Activated T-helper 17 cell treated with anti-CD3 and anti-CD28 coated beads, Interleukin-2, amount 50 U/mL, for 72 hours (primary cell): ENCODE results near the gene SLC16A10. TPM values are rescaled to one million over a fixed set of nuclear protein-coding genes. Genes with fewer than 3 reads are reported as not detected.
A peak's percentile ranks its signal among the peaks of the same experiment; 100 is the strongest.
"Not testable (repeated sequence)": the region's sequence is repeated elsewhere in the genome, so short reads cannot be mapped to it uniquely, and the experiment has no call there.

Experiments
- ATAC-seq: fragments of 150-1000 bp; cut with Tn5 transposase; replicated peaks from 2 replicates; pipeline ENCODE4 v1.10.0; 2021; ENCODE audit warnings: mild to moderate bottlenecking, moderate library complexity
- H3K27ac Mint-ChIP-seq: one replicate; pipeline ENCODE4 v1.8.0; 2022; ENCODE audit warnings: mixed read lengths
- H3K27me3 Mint-ChIP-seq: one replicate; pipeline ENCODE4 v1.8.0; 2022; ENCODE audit warnings: mixed read lengths
- H3K36me3 Mint-ChIP-seq: one replicate; pipeline ENCODE4 v1.8.0; 2022; ENCODE audit warnings: low read depth, mild to moderate bottlenecking, mixed read lengths
- H3K4me1 Mint-ChIP-seq: one replicate; pipeline ENCODE4 v1.8.0; 2022; ENCODE audit warnings: mixed read lengths
- H3K4me3 Mint-ChIP-seq: one replicate; pipeline ENCODE4 v1.8.0; 2022; ENCODE audit warnings: mild to moderate bottlenecking, mixed read lengths
- H3K9me3 Mint-ChIP-seq: one replicate; pipeline ENCODE4 v1.8.0; 2022; ENCODE audit warnings: mixed read lengths
- total RNA-seq, 2 donors: library from RNA; stranded (reverse); gene quantifications; one replicate each; pipeline ENCODE4 v1.2.3, GENCODE V29; 2022

The SLC16A10 gene
- total RNA-seq, 2 donors from 2014 or later, result 2.1 to 3.8 TPM

GRCh38 chr6:111176038-111176759 lies 88.9 kb downstream of the SLC16A10 start:
- ATAC-seq, result no peak
- H3K36me3 Mint-ChIP-seq, result no peaks in the 10 kb centered on the region
- H3K4me1 Mint-ChIP-seq, result peaks cover 5% of the 10 kb centered on the region
- H3K27ac Mint-ChIP-seq, result no peak overlapping the region
- H3K27me3 Mint-ChIP-seq, result no peaks in the 10 kb centered on the region
- H3K9me3 Mint-ChIP-seq, result no peaks in the 10 kb centered on the region
- no peak overlapping the region for H3K4me3 Mint-ChIP-seq

GRCh38 chr6:111176760-111177099 lies 89.4 kb downstream of the SLC16A10 start:
- Mint-ChIP-seq H3K36me3 (no peaks in the 10 kb centered on the region), H3K27ac (no peak overlapping the region), H3K4me3 (no peak overlapping the region), H3K27me3 (no peaks in the 10 kb centered on the region), H3K9me3 (no peaks in the 10 kb centered on the region), H3K4me1 (peaks cover 5% of the 10 kb centered on the region)
- no peak for ATAC-seq

- H3K27ac Mint-ChIP-seq, result no peak overlapping the region
- no peaks in the 10 kb centered on the region for H3K27me3 Mint-ChIP-seq
- peaks cover 5% of the 10 kb centered on the region for H3K4me1 Mint-ChIP-seq
- H3K9me3 Mint-ChIP-seq, result no peaks in the 10 kb centered on the region
- H3K4me3 Mint-ChIP-seq, result no peak overlapping the region
- no peaks in the 10 kb centered on the region for H3K36me3 Mint-ChIP-seq
- ATAC-seq, result no peak
These were observed 89.8 kb downstream of the SLC16A10 start for GRCh38 chr6:111177131-111177530.

- no peak overlapping the region for H3K27ac Mint-ChIP-seq
These were observed 96.6 kb downstream of the SLC16A10 start for GRCh38 chr6:111183702-111184517.

GRCh38 chr6:111184827-111185532 lies 97.7 kb downstream of the SLC16A10 start:
- Mint-ChIP-seq H3K9me3 (no peaks in the 10 kb centered on the region), H3K4me1 (no peaks in the 10 kb centered on the region), H3K27me3 (no peaks in the 10 kb centered on the region), H3K27ac (no peak overlapping the region), H3K4me3 (no peak overlapping the region), H3K36me3 (no peaks in the 10 kb centered on the region)
- ATAC-seq, result no peak

More at GRCh38 chr6:111183702-111184517, 96.6 kb downstream of the SLC16A10 start:
- Mint-ChIP-seq H3K9me3 (no peaks in the 10 kb centered on the region), H3K4me1 (no peaks in the 10 kb centered on the region), H3K4me3 (no peak overlapping the region), H3K27me3 (no peaks in the 10 kb centered on the region), H3K36me3 (no peaks in the 10 kb centered on the region)
- ATAC-seq, result peak; percentile 93

- H3K27ac Mint-ChIP-seq, result no peak overlapping the region
- no peaks in the 10 kb centered on the region for H3K4me1 Mint-ChIP-seq
- ATAC-seq, result no peak
- no peaks in the 10 kb centered on the region for H3K36me3 Mint-ChIP-seq
- no peak overlapping the region for H3K4me3 Mint-ChIP-seq
- H3K27me3 Mint-ChIP-seq, result no peaks in the 10 kb centered on the region
- no peaks in the 10 kb centered on the region for H3K9me3 Mint-ChIP-seq
These were observed 98.7 kb downstream of the SLC16A10 start for GRCh38 chr6:111185954-111186353.

GRCh38 chr6:111187874-111188273 lies 100.6 kb downstream of the SLC16A10 start:
- Mint-ChIP-seq H3K9me3 (no peaks in the 10 kb centered on the region), H3K27me3 (no peaks in the 10 kb centered on the region), H3K4me1 (no peaks in the 10 kb centered on the region), H3K27ac (no peak overlapping the region), H3K36me3 (no peaks in the 10 kb centered on the region), H3K4me3 (no peak overlapping the region)
- no peak for ATAC-seq

- H3K9me3 Mint-ChIP-seq, H3K4me1 Mint-ChIP-seq, H3K27ac Mint-ChIP-seq, ATAC-seq, H3K36me3 Mint-ChIP-seq, H3K4me3 Mint-ChIP-seq, H3K27me3 Mint-ChIP-seq: not testable (repeated sequence)
These were observed 102.4 kb downstream of the SLC16A10 start for GRCh38 chr6:111189666-111190210.

- H3K4me3 Mint-ChIP-seq, result no peak overlapping the region
- no peak overlapping the region for H3K27ac Mint-ChIP-seq
- no peak for ATAC-seq
- H3K9me3 Mint-ChIP-seq, result no peaks in the 10 kb centered on the region
- no peaks in the 10 kb centered on the region for H3K27me3 Mint-ChIP-seq
- H3K36me3 Mint-ChIP-seq, result no peaks in the 10 kb centered on the region
- no peaks in the 10 kb centered on the region for H3K4me1 Mint-ChIP-seq
These were observed 103.3 kb downstream of the SLC16A10 start for GRCh38 chr6:111190637-111191036.

GRCh38 chr6:111191136-111191535 lies 103.8 kb downstream of the SLC16A10 start:
- H3K4me1 Mint-ChIP-seq, H3K9me3 Mint-ChIP-seq, H3K36me3 Mint-ChIP-seq, H3K27me3 Mint-ChIP-seq, ATAC-seq, H3K4me3 Mint-ChIP-seq, H3K27ac Mint-ChIP-seq: not testable (repeated sequence)

- H3K36me3 Mint-ChIP-seq, result no peaks in the 10 kb centered on the region
- H3K4me1 Mint-ChIP-seq, result no peaks in the 10 kb centered on the region
- no peaks in the 10 kb centered on the region for H3K27me3 Mint-ChIP-seq
- no peak for ATAC-seq
- no peak overlapping the region for H3K4me3 Mint-ChIP-seq
- no peaks in the 10 kb centered on the region for H3K9me3 Mint-ChIP-seq
- H3K27ac Mint-ChIP-seq, result no peak overlapping the region
These were observed 105.7 kb downstream of the SLC16A10 start for GRCh38 chr6:111192911-111193555.

GRCh38 chr6:111195656-111196055 lies 108.4 kb downstream of the SLC16A10 start:
- Mint-ChIP-seq H3K9me3 (no peaks in the 10 kb centered on the region), H3K4me3 (no peak overlapping the region), H3K4me1 (no peaks in the 10 kb centered on the region), H3K27me3 (no peaks in the 10 kb centered on the region), H3K36me3 (no peaks in the 10 kb centered on the region), H3K27ac (no peak overlapping the region)
- no peak for ATAC-seq

GRCh38 chr6:111198841-111199240 lies 111.5 kb downstream of the SLC16A10 start:
- Mint-ChIP-seq H3K4me3 (no peak overlapping the region), H3K4me1 (no peaks in the 10 kb centered on the region), H3K36me3 (no peaks in the 10 kb centered on the region), H3K27ac (no peak overlapping the region), H3K9me3 (no peaks in the 10 kb centered on the region), H3K27me3 (no peaks in the 10 kb centered on the region)
- ATAC-seq, result no peak

- H3K27me3 Mint-ChIP-seq, result no peaks in the 10 kb centered on the region
- H3K4me1 Mint-ChIP-seq, result no peaks in the 10 kb centered on the region
- H3K27ac Mint-ChIP-seq, result no peak overlapping the region
- no peak for ATAC-seq
- H3K4me3 Mint-ChIP-seq, result no peak overlapping the region
- H3K36me3 Mint-ChIP-seq, result no peaks in the 10 kb centered on the region
- H3K9me3 Mint-ChIP-seq, result no peaks in the 10 kb centered on the region
These were observed 112.6 kb downstream of the SLC16A10 start for GRCh38 chr6:111199935-111200334.
